SK-N-MC (cell line): ENCODE results near the gene GMPR.

Experiments used
- DNase-seq: peaks from one replicate; pipeline ENCODE4 v3.0.0-alpha.2; 2011; ENCODE audit warnings: low read depth, low spot score
- H3K27ac ChIP-seq: fragments of 200-600 bp; sonication (generic); 2 replicates; pipeline ENCODE4 v1.5.1; 2016; ENCODE audit warnings: mixed run types
- H3K36me3 ChIP-seq: fragments of 200-600 bp; sonication (generic); 2 replicates; pipeline ENCODE4 v1.6.1; 2017; ENCODE audit warnings: antibody characterized with exemption, low read length, mixed read lengths; ENCODE audit not compliant: insufficient read depth
- H3K4me3 ChIP-seq: fragments of 200-600 bp; sonication (generic); 2 replicates; pipeline ENCODE4 v1.5.1; 2016
- H3K9ac ChIP-seq: fragments of 200-600 bp; sonication (generic); 2 replicates; pipeline ENCODE4 v1.8.0; 2017; ENCODE audit warnings: mixed run types, mixed read lengths; ENCODE audit not compliant: insufficient read length
- H3K9me3 ChIP-seq: fragments of 200-600 bp; sonication (generic); 2 replicates; pipeline ENCODE4 v1.6.1; 2017; ENCODE audit warnings: low read depth, mild to moderate bottlenecking, antibody characterized with exemption, low read length, moderate library complexity, mixed read lengths
- EZH2 ChIP-seq: fragments of 200-600 bp; sonication (generic); IDR thresholded peaks from one replicate; pipeline ENCODE4 v1.6.1; 2017; ENCODE audit warnings: antibody characterized with exemption
- FOXP2 ChIP-seq: optimal IDR thresholded peaks from 2 replicates; pipeline ENCODE3; 2011; ENCODE audit warnings: mild to moderate bottlenecking, moderate library complexity; ENCODE audit not compliant: insufficient read depth; ENCODE audit errors: extremely low read length, control extremely low read depth
- POLR2AphosphoS5 ChIP-seq: IDR thresholded peaks from 2 replicates; pipeline ENCODE4 v1.6.1; 2012; ENCODE audit warnings: mild to moderate bottlenecking, low read depth, low read length, borderline replicate concordance

The GMPR gene

GRCh38 chr6:16296061-16296670, 57.8 kb downstream of the GMPR start:
- Histone ChIP-seq H3K36me3 (no peaks in the 10 kb centered on the region), H3K9me3 (no peaks in the 10 kb centered on the region), H3K4me3 (no peak overlapping the region), H3K9ac (no peak overlapping the region), H3K27ac (no peak overlapping the region)
- DNase-seq, result no peak
- TF ChIP-seq FOXP2, result no peak
- no peak for TF ChIP-seq POLR2AphosphoS5
- no peak for TF ChIP-seq EZH2

GRCh38 chr6:16299861-16300260, 61.5 kb downstream of the GMPR start:
- TF ChIP-seq FOXP2, result no peak
- no peak for TF ChIP-seq POLR2AphosphoS5
- TF ChIP-seq EZH2, result no peak
- H3K9me3 ChIP-seq, result no peaks in the 10 kb centered on the region
- H3K27ac ChIP-seq, result no peak overlapping the region

GRCh38 chr6:16301511-16301910, 63.1 kb downstream of the GMPR start:
- no peak overlapping the region for H3K4me3 ChIP-seq
- no peaks in the 10 kb centered on the region for H3K9me3 ChIP-seq
- H3K36me3 ChIP-seq, result no peaks in the 10 kb centered on the region
- no peak overlapping the region for H3K9ac ChIP-seq
- no peak overlapping the region for H3K27ac ChIP-seq
- DNase-seq, result no peak
- no peak for TF ChIP-seq POLR2AphosphoS5
- TF ChIP-seq FOXP2, result no peak
- TF ChIP-seq EZH2, result no peak

More at GRCh38 chr6:16299861-16300260, 61.5 kb downstream of the GMPR start:
- H3K9ac ChIP-seq, result no peak overlapping the region
- no peak for DNase-seq
- H3K36me3 ChIP-seq, result no peaks in the 10 kb centered on the region
- no peak overlapping the region for H3K4me3 ChIP-seq

GRCh38 chr6:16302721-16303552, 64.5 kb downstream of the GMPR start:
- no peaks in the 10 kb centered on the region for H3K9me3 ChIP-seq
- H3K27ac ChIP-seq, result no peak overlapping the region
- DNase-seq, result no peak
- H3K4me3 ChIP-seq, result no peak overlapping the region
- TF ChIP-seq FOXP2, result no peak
- TF ChIP-seq POLR2AphosphoS5, result no peak
- TF ChIP-seq EZH2, result no peak
- no peak overlapping the region for H3K9ac ChIP-seq
- H3K36me3 ChIP-seq, result no peaks in the 10 kb centered on the region

- Histone ChIP-seq H3K36me3 (no peaks in the 10 kb centered on the region), H3K27ac (no peak overlapping the region), H3K9ac (no peak overlapping the region), H3K4me3 (no peak overlapping the region), H3K9me3 (no peaks in the 10 kb centered on the region)
- TF ChIP-seq EZH2 (no peak), POLR2AphosphoS5 (no peak), FOXP2 (no peak)
- no peak for DNase-seq
These were observed 66.9 kb downstream of the GMPR start for GRCh38 chr6:16305246-16305725.

- DNase-seq, result no peak
These were observed 67.4 kb downstream of the GMPR start for GRCh38 chr6:16305788-16306187.

GRCh38 chr6:16306334-16306733, 67.9 kb downstream of the GMPR start:
- Histone ChIP-seq H3K4me3 (no peak overlapping the region), H3K36me3 (no peaks in the 10 kb centered on the region), H3K9ac (no peak overlapping the region), H3K27ac (no peak overlapping the region), H3K9me3 (no peaks in the 10 kb centered on the region)
- no peak for DNase-seq
- TF ChIP-seq POLR2AphosphoS5, result no peak
- no peak for TF ChIP-seq FOXP2
- TF ChIP-seq EZH2, result no peak

More at GRCh38 chr6:16305788-16306187, 67.4 kb downstream of the GMPR start:
- H3K9me3 ChIP-seq, result no peaks in the 10 kb centered on the region
- H3K36me3 ChIP-seq, result no peaks in the 10 kb centered on the region
- H3K27ac ChIP-seq, result no peak overlapping the region
- no peak overlapping the region for H3K9ac ChIP-seq
- no peak overlapping the region for H3K4me3 ChIP-seq
- TF ChIP-seq EZH2, result no peak
- no peak for TF ChIP-seq POLR2AphosphoS5
- TF ChIP-seq FOXP2, result no peak

- H3K9me3 ChIP-seq, result no peaks in the 10 kb centered on the region
- H3K9ac ChIP-seq, result no peak overlapping the region
- no peak overlapping the region for H3K27ac ChIP-seq
- no peak for DNase-seq
- TF ChIP-seq FOXP2, result no peak
- no peak for TF ChIP-seq POLR2AphosphoS5
- no peak for TF ChIP-seq EZH2
- H3K36me3 ChIP-seq, result no peaks in the 10 kb centered on the region
- H3K4me3 ChIP-seq, result no peak overlapping the region
These were observed 73.4 kb downstream of the GMPR start for GRCh38 chr6:16311763-16312162.
